NCI-H1105 treated with DMSO at 0.1 percent for 48 hours (cell line): ENCODE results near the gene PRORP.
"Not testable (repeated sequence)": the region's sequence is repeated elsewhere in the genome, so short reads cannot be mapped to it uniquely, and the experiment has no call there.

ENCODE experiments used
- DNase-seq: peaks from one replicate; lab custom pipeline; 2025; lab: John Stamatoyannopoulos, UW

PRORP gene

DNA sequence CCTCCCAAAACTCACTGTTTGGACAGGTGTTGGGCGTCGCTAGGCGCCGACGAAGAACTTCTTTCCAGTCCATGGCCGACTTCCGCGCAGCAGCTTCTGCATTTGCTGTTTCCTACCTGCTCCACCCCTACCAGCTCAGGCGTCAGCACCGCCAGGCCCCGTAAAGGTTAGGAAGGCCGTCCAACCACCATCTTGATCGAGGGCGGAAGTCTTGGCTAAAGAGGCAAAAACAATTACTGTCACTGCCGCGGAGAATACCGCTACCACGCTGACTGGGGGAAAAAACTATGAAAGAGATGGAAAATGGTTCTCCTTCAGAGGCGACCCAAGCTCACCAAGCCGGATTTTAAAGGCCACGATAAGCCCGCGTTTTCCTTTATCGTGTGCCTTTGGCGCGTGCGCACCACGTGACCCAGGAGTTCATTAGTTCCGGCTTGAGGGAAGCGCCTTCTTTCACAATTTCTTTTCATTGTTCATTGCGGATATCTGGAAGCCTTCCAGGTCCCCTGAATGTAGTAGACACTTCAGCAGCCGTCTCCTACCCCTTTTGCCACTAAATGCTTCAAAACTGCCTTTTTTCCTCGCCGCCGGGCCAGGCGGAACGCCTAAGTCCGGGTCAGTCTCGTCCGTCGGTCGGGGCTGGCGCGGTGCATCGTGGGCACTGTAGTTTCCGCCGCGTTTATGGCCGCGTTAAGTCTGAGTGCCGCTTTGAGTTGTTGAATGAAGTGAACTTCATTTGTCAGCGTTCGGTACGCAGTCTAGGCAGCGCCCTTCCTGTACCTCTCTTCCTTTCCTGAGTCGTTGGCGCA lies at the start of gene PRORP, which contains the start of gene PPP2R3C:
TSS of gene PRORP (plus strand) at position 666 of the 809 bp plus-strand sequence. CDS start 694 bp downstream, outside the sequence.
TSS of gene PPP2R3C (minus strand) at position 104 of the 809 bp plus-strand sequence. CDS start at position 73, 31 bp downstream.
- peak; percentile 97 for DNase-seq

DNA sequence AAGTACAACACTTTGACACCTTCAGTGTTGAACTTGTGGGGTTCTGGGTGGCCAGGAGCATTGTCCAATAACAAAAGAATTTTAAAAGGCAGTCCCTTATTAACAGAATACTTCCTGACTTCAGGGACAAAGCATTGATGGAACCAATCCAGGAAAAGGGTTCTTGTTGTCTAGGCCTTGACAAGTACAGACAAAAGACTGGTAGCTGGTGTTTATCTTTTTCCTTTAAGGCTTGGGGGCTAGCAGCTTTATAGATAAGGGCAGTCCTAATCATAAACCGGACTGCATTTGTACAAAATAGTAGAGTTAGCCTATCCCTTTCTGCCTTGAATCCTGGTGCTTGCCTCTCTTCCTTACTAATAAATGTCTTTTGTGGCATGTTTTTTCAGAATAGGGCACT lies 48.9 kb upstream of the PRORP start:
- DNase-seq, result no peak

DNA sequence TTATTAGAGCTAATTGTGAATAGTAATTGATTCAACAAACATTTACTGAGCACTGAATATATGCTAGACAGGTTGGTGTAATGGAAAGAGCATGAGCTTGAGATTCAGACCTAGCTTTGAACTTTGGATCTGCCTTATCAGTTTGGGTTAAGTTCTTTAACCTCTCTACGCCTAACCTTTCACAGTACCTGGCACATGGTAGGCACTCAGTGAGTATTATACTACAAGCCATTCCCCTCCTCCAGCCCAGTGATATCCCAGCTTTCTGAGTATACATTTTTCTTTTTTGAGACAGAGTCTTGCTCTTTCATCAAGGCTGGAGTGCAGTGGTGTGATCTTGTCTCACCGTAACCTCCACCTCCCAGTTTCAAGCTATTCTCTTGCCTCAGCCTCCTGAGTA lies 44.3 kb upstream of the PRORP start:
- no peak for DNase-seq

DNA sequence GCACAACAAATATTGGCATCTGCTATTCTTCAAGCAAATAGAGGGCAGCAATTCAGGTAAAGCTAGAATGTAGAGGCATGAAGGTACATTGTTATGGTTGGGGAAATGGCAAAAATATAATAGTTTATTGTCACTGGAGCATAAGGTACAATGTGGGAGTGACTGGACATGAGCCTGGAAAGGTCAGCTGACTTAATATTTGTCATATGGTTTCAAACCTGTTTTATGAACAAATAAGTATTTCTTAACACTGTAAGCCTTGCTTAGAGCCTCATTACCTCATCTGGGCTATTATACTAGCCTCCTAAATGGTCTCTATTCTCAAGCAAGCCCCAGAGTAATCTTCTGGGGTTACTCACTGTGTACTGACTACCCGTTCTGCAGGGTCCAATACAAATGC lies 42.6 kb upstream of the PRORP start:
- DNase-seq, result no peak

DNA sequence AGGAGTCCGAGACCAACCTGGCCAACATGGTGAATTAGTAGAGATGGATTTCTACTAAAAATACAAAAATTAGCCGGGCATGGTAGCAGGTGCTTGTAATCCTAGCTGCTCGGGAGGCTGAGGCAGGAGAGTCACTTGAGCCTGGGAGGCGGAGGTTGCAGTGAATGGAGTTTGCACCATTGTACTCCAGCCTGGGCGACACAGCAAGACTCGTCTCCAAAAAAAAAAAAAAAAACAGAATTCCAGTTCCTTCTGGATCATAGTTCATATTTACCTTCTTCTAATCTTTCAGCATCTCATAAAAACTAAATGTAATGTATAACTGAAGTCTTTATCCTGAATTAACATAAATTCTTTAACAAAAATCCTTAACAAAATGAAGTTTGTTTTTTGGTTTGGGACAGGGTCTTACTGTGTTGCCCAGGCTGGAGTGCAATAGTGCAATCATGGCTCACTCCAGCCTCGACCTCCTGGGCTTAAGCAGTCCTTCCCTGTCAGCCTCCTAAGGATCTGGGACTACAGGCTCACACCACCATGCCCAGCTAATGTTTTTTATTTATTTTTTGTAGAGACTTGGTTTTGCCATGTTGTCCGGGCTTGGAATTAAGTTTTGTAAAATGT lies 38.7 kb upstream of the PRORP start:
- DNase-seq, result no peak

DNA sequence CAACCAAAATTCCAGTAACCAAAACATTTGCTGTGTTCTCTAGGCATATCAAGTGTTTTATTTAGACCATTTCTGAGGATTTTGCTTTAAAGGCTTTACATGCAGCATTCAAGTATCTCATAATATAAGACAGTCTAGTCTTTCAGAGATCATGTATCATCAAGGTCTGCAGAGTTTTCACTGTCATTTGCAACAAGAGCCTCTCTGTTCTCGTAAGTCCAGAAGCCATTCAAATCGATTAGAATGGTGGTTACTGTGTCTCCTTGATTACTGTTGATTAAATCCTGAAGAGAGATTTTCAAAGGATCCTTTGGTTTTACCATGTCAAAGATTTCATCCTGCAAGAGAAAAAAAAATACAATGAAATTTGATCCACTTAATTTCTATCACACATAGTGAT lies 36.9 kb upstream of the PRORP start:
- no peak for DNase-seq

DNA sequence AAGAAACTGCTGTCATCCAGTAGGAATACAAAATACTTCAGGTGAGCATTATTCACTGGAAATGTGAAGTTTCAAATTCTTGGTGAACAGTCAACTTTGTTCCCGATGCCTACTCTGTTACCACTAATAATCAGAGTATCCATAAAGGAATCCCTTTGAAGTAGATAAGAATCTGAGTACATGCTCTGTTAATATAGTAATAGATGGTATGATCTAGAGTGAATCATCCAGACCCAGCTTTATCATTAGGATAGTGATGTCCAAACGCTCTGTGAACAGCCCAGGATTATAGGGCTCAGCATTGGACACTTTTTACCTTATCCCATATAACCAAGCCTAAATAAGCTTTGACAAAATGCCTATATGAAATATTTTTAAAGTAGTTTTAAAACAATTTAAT lies 33.8 kb upstream of the PRORP start:
- DNase-seq, result no peak

DNA sequence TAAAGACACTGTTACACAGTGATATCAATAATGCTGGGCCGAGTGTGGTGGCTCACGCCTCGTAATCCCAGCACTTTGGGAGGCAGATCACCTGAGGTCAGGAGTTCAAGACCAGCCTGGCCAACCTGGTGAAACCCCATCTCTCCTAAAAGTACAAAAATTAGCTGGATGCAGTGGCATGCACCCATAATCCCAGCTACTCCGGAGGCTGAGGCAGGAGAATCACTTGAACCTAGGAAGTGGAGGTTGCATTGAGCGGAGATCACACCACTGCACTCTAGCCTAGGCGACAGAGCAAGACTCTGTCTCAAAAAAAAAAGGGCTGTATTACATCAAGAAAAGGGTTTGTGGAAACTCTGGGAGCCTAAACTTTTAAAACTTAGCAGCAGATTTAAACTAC lies 27.7 kb upstream of the PRORP start:
- DNase-seq, result not testable (repeated sequence)

DNA sequence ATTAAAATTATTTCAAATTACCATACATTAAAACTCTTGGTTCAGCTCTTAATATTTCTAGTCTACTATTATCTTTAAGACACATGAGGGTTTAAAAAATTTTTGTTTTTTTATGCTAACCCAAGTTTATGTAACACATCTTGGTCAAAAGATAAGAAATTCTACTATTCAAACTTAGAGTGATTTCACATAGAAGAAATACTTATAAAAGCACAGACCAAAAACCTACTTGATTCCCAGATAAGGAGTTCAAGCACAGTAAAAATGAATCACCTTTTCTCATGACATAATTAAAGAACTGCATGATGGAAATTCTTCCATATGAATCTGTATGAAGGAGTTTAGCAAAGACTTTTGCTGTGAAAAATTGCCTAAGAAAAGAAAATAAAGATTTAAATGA lies 14.5 kb upstream of the PRORP start:
- DNase-seq, result no peak

DNA sequence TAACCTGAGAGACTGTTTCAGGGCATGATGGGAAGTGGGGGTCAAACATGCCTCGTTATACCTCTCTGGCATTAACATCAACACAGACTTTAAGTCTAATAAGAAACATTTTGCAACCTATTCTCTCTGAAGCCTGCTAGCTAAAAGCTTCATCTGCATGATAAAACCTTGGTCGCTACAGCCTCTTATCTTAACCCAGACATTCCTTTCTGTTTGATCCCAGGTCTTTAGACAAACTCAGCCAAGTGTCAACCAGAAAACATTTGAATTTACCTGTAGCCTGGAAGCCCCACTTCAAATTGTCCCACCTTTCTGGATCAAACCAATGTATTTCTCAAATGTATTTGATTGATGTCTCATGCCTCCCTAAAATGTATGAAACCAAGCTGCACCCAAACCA lies 9.7 kb upstream of the PRORP start:
- DNase-seq, result no peak

DNA sequence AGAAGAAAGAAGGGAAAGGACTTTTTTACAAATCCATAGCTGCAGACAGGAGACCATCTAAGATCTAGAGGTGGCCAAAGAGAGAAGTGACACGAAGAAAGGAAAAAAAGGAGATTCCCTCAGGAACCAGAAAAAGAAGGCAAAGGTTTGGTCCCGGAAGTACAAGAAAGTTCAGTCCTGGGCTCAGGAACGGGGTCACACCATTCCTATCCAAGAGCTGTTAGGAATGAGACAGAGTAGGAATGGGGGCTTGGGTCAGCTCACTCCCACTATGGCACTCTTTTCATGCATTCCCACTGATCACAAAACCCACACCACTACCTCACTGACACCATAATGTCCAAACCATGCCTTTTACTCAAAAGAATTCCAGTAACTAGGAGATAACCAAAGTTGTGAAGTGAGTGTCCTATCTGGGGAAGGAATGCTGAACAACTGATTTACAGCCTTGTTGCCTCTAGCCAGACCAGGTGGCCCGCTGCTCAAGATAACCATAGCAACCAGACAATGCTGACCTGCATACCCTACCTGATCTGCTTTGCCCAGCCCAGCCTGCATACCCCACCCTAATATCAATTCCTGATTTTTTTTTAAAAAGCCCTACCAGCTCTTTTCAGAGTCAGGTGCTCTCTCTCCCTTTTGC lies 8.9 kb upstream of the PRORP start:
- no peak for DNase-seq

DNA sequence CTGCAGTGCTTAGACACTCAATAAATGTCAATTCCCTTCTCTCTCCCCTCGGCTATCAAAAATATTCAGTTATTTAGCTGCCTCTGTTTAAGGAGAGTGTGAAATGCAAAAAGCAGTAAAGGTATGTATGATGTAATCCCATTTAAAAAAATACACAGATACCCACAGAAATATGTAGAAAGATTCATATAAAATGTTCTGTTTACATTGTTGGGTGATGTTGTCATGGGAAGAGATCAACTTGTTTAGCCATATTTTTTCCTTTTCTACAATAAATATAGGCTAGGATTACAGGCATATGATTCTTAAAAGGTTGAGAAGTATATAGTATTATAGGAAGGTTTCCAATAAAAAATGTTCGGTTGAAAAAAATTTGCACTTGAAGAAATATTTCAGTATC lies 8.3 kb upstream of the PRORP start:
- no peak for DNase-seq

DNA sequence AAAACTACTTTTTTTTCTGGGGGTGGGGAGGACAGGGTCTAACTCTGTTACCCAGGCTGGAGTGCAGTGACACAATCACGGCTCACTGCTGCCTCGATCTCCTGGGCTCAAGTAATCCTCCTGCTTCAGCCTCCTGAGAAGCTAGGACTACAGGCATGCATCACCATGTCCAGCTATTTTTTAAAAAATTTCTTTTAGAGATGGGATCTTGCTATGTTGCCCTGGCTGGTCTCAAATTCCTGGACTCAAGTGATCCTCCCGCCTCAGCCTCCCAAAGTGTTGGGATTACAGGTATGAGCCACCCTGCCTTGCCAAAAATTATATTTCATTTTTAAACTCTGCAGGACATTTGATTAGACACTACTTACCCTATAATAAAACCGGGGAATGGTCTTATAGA lies 6.1 kb upstream of the PRORP start:
- no peak for DNase-seq

DNA sequence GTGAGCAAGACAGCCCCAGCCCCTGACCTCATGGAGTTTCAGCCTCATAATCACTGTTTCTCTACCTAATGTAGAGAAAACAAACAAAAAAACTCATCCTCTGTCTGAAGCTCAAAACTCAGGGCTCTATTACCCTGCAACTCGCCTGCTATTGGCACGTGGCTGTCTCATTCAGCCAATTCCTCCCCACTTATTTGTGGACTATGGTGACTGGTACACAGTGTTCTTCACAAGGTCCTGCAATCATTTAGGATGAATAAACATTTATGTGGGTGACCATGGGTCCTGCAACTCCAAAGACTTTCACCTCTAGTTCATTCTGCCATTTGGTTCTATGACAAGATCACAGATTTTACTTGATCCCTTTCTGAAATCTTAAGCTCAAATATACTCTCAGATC lies 5.2 kb upstream of the PRORP start:
- no peak for DNase-seq

DNA sequence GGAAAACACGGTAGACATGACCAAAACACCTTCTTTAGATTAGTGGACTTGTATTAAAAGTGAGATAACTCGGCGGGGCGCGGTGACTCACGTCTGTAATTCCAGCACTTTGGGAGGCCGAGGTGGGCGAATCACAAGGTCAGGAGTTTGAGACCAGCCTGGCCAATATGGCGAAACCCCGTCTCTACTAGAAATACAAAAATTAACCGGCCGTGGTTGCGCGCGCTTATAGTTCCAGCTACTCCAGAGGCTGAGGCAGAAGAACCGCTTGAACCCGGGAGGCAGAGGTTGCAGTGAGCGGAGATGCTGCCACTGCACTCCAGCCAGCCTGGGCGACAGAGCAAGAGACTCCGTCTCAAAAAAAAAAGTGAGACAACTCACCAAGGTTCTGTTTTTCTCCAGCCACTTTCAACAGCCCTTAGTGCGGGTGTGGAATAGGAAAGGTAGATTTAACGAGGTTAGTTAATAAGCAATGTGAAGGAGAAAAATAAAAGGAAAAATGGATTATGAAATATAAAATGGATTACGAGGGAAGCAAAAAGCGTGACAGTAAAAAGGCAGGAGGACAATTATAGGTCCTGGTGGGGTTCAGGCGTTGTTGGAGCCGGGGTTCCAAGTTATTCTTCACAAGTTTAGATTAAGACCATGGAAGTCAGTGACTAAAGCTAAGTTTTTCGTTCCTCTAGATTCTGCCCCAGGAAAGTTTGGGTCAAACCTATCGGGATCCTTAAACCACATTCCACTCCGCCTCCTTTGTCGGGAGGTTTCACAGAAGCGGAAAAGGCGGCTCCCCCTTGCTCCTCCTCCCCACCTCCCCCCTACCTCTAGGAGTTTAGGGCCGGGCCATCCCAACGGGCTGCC lies 1.1 kb upstream of the PRORP start:
- no peak for DNase-seq

DNA sequence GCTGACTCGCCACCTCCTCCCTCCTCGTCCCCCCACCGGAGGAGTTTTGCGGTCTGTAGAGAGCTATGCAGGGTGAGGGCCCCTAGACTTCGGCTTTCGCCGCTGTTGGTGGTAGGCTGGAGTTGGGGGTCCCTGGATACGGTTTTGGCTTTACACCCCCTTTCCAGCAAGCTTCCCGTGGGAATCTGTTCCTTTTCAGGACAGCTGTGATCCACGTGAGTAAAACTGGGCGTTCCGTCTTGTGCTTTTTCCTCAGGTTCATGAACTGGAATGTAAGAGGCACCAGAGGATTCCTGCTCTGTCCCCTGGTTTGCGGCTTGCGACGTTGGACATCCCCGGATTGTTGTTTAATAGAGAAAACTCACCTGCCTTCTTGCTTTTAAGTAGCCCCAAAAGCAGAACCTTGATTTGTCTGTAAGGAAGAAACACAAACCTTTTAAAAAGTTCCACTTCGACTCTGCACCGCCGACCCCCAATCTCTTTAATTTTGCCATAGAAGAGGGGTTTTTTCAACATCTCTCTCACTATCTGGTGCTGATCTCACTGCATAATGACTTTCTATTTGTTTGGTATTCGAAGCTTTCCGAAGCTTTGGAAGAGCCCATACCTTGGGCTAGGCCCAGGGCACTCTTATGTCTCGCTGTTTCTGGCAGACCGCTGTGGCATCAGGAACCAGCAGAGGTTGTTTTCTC lies 490 bp downstream of the PRORP start:
- peak; percentile 55 for DNase-seq

DNA sequence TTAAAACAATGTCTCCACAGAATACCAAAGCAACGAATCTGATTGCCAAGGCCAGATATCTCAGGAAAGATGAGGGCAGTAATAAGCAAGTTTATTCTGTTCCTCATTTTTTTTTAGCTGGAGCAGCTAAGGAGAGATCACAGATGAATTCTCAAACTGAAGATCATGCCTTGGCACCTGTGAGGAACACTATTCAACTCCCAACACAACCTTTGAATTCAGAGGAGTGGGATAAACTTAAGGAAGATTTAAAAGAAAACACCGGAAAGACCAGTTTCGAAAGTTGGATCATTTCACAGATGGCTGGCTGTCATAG lies 994 bp downstream of the PRORP start:
- DNase-seq, result no peak

DNA sequence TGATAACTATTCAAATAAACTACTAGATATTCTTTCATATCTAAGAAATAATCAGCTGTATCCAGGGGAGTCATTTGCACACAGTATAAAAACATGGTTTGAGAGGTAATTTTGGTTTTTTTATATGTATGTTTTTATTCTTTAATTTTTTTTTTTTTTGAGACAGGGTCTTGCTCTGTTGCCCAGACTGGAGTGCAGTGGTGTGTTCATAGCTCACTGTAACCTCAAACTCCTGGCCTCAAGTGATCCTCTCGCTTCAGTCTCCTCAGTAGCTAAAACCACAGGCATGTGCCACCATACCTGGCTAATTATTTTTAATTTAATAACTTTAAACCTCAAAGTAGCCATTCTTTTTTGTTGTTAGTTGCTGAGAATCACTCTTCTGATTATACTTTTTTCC lies 1.8 kb downstream of the PRORP start:
- DNase-seq, result no peak

DNA sequence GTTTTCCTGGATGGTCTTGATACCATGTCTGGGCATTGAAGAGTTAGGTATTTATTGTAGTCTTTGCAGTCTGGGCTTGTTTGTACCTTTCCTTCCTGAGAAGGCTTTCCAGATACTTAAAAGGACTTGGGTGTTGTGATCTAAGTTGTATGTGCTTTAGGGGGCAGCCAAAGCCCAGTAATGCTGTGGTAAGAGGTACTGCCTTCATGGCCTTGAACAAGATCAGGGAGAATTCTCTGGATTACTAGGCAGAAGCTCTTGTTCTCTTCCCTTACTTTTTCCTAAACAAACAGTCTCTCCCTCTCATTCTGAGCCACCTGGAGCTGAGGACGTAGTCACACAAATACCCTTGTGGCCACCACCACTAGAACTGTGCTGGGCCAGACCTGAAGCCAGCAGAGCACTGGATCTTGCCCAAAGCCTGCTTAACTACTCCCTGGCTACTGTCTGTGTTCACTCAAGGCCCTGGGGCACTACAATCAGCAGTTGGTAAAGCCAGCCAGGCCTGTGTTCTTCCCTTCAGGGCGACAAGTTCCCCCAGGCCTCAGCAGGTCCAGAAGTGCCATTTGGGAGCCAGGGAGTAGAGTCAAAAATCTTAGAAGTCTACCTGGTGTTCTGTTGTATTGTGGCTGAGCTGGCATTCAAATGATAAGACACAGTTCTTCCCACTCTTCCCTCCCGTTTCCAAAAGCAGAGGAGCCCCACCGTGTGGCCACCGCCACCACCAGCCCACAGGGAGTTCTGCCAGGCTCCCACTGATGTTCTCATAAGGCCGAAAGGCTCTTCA lies 11.4 kb downstream of the PRORP start:
- DNase-seq, result no peak

DNA sequence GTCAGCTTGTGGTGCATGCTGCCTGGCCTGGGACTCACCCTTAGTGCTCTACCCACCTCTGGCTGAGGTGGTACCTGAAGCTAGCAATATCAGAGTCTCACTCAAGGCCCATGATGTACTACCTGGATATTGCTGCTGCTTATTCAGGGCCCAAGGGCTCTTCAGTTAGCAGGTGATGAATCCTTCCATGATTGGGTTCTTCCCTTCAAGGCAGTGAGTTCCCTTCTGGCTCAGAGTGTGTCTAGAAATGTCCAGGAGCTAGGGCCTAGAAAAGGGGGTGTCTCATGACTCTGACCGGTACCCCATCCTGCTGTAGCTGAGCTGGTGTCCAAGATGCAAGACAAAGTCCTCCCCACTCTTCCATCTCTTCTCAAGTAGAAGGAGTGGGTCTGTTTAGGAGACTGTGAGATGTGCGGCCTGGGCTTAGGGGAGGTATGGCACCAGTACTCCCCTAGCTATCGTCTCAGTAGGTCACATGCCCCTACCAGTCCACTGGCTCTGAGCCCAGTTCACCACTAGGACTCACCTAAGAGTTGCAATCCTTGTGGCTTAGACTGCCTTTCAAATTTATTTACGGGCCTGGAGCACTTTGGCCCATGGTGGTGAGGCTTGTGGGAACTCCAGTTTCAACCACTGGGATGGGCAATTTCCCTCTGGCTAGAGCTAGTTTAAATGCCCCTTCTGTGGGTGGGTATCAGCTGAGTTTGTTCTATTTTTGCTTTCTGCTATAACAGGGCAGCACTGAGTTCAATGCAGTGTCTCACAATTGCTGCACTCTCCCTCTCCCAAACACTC lies 12.2 kb downstream of the PRORP start:
- no peak for DNase-seq
